ENCODE data around the gene CCZ1. TPM values are rescaled to one million over a fixed set of nuclear protein-coding genes. Genes with fewer than 3 reads are reported as not detected.
A peak's percentile ranks its signal among the peaks of the same experiment; 100 is the strongest.
"Not testable (repeated sequence)": the region's sequence is repeated elsewhere in the genome, so short reads cannot be mapped to it uniquely, and the experiment has no call there.

Gene CCZ1
- total and polyA plus RNA-seq, 2 of the 4 experiments (the other 2 are of a cell fraction): 25.4 to 28.7 TPM

DNA sequence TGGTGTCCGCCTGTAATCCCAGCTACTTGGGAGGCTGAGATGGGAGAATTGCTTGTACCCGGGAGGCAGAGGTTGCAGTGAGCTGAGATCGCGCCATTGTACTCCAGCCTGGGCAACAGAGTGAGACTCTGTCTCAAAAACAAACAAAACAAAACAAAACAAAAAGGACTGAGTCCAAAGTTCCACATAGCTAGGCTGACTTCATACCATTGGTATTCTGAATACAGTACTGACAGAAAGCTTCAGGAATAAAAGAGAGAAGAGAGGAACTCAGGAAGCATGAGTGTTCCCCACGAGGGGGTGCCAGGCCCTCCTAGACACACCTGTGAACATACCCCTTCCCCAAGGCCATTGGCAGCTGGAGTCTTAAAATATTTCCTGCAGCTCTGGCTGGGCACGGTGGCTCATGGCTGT is 29.6 kb upstream of the CCZ1 start:
- peaks cover 12% of the 10 kb centered on the region for H3K27me3 ChIP-seq (ENCODE audit: control insufficient read depth, insufficient read depth, low read length)
- H2AK9ac ChIP-seq (replicated peaks; ENCODE audit: low read depth, low read length, poor library complexity); H2BK5ac ChIP-seq (ENCODE audit: low read depth, low read length, poor library complexity, severe bottlenecking); H4K91ac ChIP-seq (ENCODE audit: insufficient read depth, low read depth, low read length); dilution Hi-C loops (cut with HindIII; ENCODE audit: low sequenced_read_pairs, unreplicated experiment); H3K23ac ChIP-seq (ENCODE audit: low read depth, low read length); H4K5ac ChIP-seq (ENCODE audit: low read depth, low read length); H3K9ac ChIP-seq (ENCODE audit: low read depth, low read length); BruUV-seq (replicated peaks); H4K20me1 ChIP-seq (ENCODE audit: insufficient read depth, low read length); H3K27ac ChIP-seq (ENCODE audit: insufficient read depth, low read length); H2AK5ac ChIP-seq (ENCODE audit: low read depth, low read length); H3K4me3 ChIP-seq (ENCODE audit: insufficient read depth, low read depth, low read length); H3K9me3 ChIP-seq (ENCODE audit: control insufficient read depth, insufficient read depth, low read length); H2BK120ac ChIP-seq (ENCODE audit: low read depth, low read length); H2AFZ ChIP-seq (replicated peaks; ENCODE audit: low read length, poor library complexity); POLR2A ChIA-PET (ENCODE audit: unreplicated experiment); H3K9me1 ChIP-seq (ENCODE audit: insufficient read depth, low read length); H3K4me2 ChIP-seq (ENCODE audit: low read depth, low read length); H3K4ac ChIP-seq (ENCODE audit: low read depth, low read length); CTCF ChIA-PET; H2BK20ac ChIP-seq (ENCODE audit: low read depth, low read length); H3K18ac ChIP-seq (ENCODE audit: low read depth, low read length); H3K14ac ChIP-seq (replicated peaks; ENCODE audit: low read depth, low read length); intact Hi-C loops (cut with micrococcal nuclease); H3K79me1 ChIP-seq (ENCODE audit: low read depth in 1 of 2, low read length in 2 of 2); H3K56ac ChIP-seq (ENCODE audit: extremely low read depth, insufficient read depth, low read length); DNase-seq; H4K8ac ChIP-seq (ENCODE audit: low read depth in 2 of 2, low read length in 2 of 2); H3K36me3 ChIP-seq (ENCODE audit: control insufficient read depth, insufficient read depth, low read length); H2BK15ac ChIP-seq (ENCODE audit: low read depth, low read length); H3K4me1 ChIP-seq (ENCODE audit: control insufficient read depth, insufficient read depth, low read length): not testable (repeated sequence)
- WGBS, 2 experiments (ENCODE audit: extremely low coverage in 2 of 2, insufficient read length in 1 of 2): no CpG with 5 or more reads among the region's 6 CpGs
- peak; percentile 53 for ATAC-seq (ENCODE audit: low read depth)
- in situ Hi-C loops (cut with MboI; ENCODE audit: low sequenced_read_pairs): loop anchor here (25.0 kb wide), 1 partner anchor 943 kb away; no protein-coding TSS in a partner anchor
